HEK293 (cell line): ENCODE data around the gene TMEM98.

Experiments
- OSR2 ChIP-seq: fragments of 450-650 bp; formaldehyde crosslinking; IDR thresholded peaks from 2 replicates; pipeline ENCODE4 v1.5.1; 2016; ENCODE audit warnings: missing biosample characterization, missing genetic modification characterization
- PRDM1 ChIP-seq: fragments of 450-650 bp; formaldehyde crosslinking; IDR thresholded peaks from 2 replicates; pipeline ENCODE4; 2016; ENCODE audit warnings: missing biosample characterization, missing genetic modification characterization
- PRDM10 ChIP-seq: fragments of 450-650 bp; formaldehyde crosslinking; IDR thresholded peaks from 2 replicates; pipeline ENCODE4 v1.5.1; 2016; ENCODE audit warnings: missing biosample characterization, missing genetic modification characterization
- RBAK ChIP-seq: fragments of 450-650 bp; formaldehyde crosslinking; IDR thresholded peaks from 2 replicates; pipeline ENCODE4 v1.5.1; 2016; ENCODE audit warnings: missing biosample characterization, missing genetic modification characterization
- TCF7L2 ChIP-seq: IDR thresholded peaks from 2 replicates; pipeline ENCODE4 v1.6.1; 2011; ENCODE audit warnings: low read depth, mild to moderate bottlenecking, inconsistent platforms, low read length, moderate library complexity, borderline replicate concordance
- ZBTB20 ChIP-seq: fragments of 450-650 bp; formaldehyde crosslinking; IDR thresholded peaks from 2 replicates; pipeline ENCODE4 v1.5.1; 2016; ENCODE audit warnings: missing biosample characterization, missing genetic modification characterization
- ZBTB6 ChIP-seq: fragments of 450-650 bp; formaldehyde crosslinking; IDR thresholded peaks from 2 replicates; pipeline ENCODE4 v1.5.1; 2017; ENCODE audit warnings: missing biosample characterization, missing genetic modification characterization
- ZBTB8A ChIP-seq: fragments of 450-650 bp; formaldehyde crosslinking; IDR thresholded peaks from 2 replicates; pipeline ENCODE4 v1.5.1; 2016; ENCODE audit warnings: missing biosample characterization, missing genetic modification characterization
- ZFP41 ChIP-seq: fragments of 450-650 bp; formaldehyde crosslinking; IDR thresholded peaks from 2 replicates; pipeline ENCODE4 v1.5.1; 2016; ENCODE audit warnings: missing biosample characterization, missing genetic modification characterization, borderline replicate concordance
- ZIC2 ChIP-seq: fragments of 450-650 bp; formaldehyde crosslinking; IDR thresholded peaks from 2 replicates; pipeline ENCODE4 v1.5.1; 2016; ENCODE audit warnings: missing biosample characterization, missing genetic modification characterization
- ZNF169 ChIP-seq: fragments of 450-650 bp; formaldehyde crosslinking; IDR thresholded peaks from 2 replicates; pipeline ENCODE4 v1.5.1; 2016; ENCODE audit warnings: missing biosample characterization, missing genetic modification characterization
- ZNF174 ChIP-seq: fragments of 450-650 bp; formaldehyde crosslinking; IDR thresholded peaks from 2 replicates; pipeline ENCODE4 v1.5.0; 2017; ENCODE audit warnings: missing biosample characterization, mild to moderate bottlenecking, missing genetic modification characterization
- ZNF274 ChIP-seq, 2 experiments: fragments of 200-500 bp in 1 of 2; fragments of 450-650 bp in 1 of 2; sonication (Bioruptor generic) in 1 of 2; formaldehyde crosslinking in 1 of 2; IDR thresholded peaks; 2 replicates each; pipeline versions ENCODE4 v1.5.1 to v1.6.1; 2014 to 2016; ENCODE audit warnings: borderline replicate concordance in 1 of 2, inconsistent platforms in 1 of 2, low read length in 1 of 2, missing biosample characterization in 1 of 2, missing genetic modification characterization in 1 of 2
- ZNF324 ChIP-seq: fragments of 450-650 bp; formaldehyde crosslinking; IDR thresholded peaks from 2 replicates; pipeline ENCODE4 v1.5.1; 2016; ENCODE audit warnings: missing biosample characterization, missing genetic modification characterization
- ZNF341 ChIP-seq: fragments of 450-650 bp; formaldehyde crosslinking; IDR thresholded peaks from 2 replicates; pipeline ENCODE4; 2016; ENCODE audit warnings: low read depth, missing biosample characterization, missing genetic modification characterization
- ZNF423 ChIP-seq: fragments of 450-650 bp; formaldehyde crosslinking; IDR thresholded peaks from 2 replicates; pipeline ENCODE4 v1.5.1; 2016; ENCODE audit warnings: missing biosample characterization, missing genetic modification characterization
- ZNF473 ChIP-seq: fragments of 450-650 bp; formaldehyde crosslinking; IDR thresholded peaks from 2 replicates; pipeline ENCODE4 v1.5.1; 2017; ENCODE audit warnings: missing biosample characterization, missing genetic modification characterization
- ZNF518A ChIP-seq: fragments of 450-650 bp; formaldehyde crosslinking; conservative IDR thresholded peaks from 2 replicates; pipeline ENCODE4 v1.5.1; 2016; ENCODE audit warnings: low read depth, missing biosample characterization, missing genetic modification characterization
- ZNF549 ChIP-seq: fragments of 450-650 bp; IDR thresholded peaks from 2 replicates; pipeline ENCODE4 v1.5.1; 2018; ENCODE audit warnings: missing biosample characterization, missing genetic modification characterization, mild to moderate bottlenecking, inconsistent platforms, moderate library complexity
- ZNF600 ChIP-seq: fragments of 450-650 bp; formaldehyde crosslinking; IDR thresholded peaks from 2 replicates; pipeline ENCODE4 v1.5.1; 2016; ENCODE audit warnings: missing biosample characterization, missing genetic modification characterization
- ZNF624 ChIP-seq: fragments of 450-650 bp; formaldehyde crosslinking; IDR thresholded peaks from 2 replicates; pipeline ENCODE4 v1.5.1; 2017; ENCODE audit warnings: missing biosample characterization, missing genetic modification characterization
- ZNF645 ChIP-seq: fragments of 450-650 bp; formaldehyde crosslinking; IDR thresholded peaks from 2 replicates; pipeline ENCODE4; 2016; ENCODE audit warnings: missing biosample characterization, missing genetic modification characterization
- ZNF670 ChIP-seq: fragments of 450-650 bp; formaldehyde crosslinking; IDR thresholded peaks from 2 replicates; pipeline ENCODE4 v1.5.1; 2016; ENCODE audit warnings: missing biosample characterization, missing genetic modification characterization, low read depth
- ZNF707 ChIP-seq: fragments of 450-650 bp; formaldehyde crosslinking; IDR thresholded peaks from 2 replicates; pipeline ENCODE4 v1.5.1; 2016; ENCODE audit warnings: missing biosample characterization, missing genetic modification characterization
- TF ChIP-seq, protein P1 (sequence below): IDR thresholded peaks from 2 replicates; pipeline ENCODE4 v1.6.1; 2011; ENCODE audit warnings: mild to moderate bottlenecking, low read depth, low read length, borderline replicate concordance
- TF ChIP-seq, protein P2 (sequence below): fragments of 450-650 bp; formaldehyde crosslinking; IDR thresholded peaks from 2 replicates; pipeline ENCODE4 v1.5.1; 2016; ENCODE audit warnings: missing biosample characterization, missing genetic modification characterization

Gene TMEM98

DNA sequence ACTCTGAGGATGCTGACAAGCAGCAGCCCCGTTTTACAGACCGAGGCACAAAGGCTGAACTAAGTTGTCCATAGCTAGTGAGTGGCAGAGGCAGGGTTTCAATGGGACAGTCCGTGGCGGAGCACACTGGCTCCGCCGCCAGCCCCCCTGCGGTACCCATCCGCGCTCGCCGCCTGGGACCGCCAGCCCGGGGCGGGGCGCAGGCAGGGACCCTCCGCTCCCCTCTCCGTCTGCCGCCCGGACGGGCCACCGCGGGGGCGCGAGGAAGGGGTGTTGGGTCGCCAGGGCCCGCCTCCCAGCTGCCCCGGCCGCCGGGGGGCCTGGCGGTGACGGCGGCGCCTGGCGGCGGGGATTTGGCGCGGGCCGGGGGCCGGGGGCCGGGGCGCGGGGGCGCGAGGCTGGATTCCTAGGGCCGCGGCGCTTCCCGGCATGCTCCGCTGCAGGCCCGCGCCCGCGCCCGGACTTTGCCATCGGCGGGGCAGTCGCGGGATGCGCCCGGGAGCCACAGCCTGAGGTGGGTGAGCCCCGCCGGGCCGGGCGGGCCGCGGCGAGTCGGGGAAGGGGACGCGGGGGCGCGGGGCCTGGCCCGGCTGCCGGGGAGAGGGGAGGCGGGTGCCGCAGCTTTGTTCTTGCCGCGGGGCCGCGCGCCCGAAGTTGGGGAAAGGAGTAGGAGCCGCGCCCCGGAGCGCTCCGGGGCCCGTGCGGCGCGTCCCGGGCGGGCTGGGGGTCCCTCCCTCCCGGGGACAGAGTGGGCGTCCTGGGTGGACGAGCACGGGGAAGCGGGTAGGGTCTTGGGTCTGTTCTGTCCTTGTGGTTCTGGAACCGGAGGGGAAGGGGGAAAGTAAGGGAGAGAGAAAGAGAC lies at the start of gene TMEM98 (continued):
- TF ChIP-seq ZNF518A = no peak
- no peak for TF ChIP-seq ZNF549
- TF ChIP-seq ZBTB8A = peak; percentile 59
- TF ChIP-seq RBAK (tag by site-specific recombination) = no peak
- TF ChIP-seq ZBTB20 (tag by site-specific recombination) = peak; percentile 81
- TF ChIP-seq, protein P1, sequence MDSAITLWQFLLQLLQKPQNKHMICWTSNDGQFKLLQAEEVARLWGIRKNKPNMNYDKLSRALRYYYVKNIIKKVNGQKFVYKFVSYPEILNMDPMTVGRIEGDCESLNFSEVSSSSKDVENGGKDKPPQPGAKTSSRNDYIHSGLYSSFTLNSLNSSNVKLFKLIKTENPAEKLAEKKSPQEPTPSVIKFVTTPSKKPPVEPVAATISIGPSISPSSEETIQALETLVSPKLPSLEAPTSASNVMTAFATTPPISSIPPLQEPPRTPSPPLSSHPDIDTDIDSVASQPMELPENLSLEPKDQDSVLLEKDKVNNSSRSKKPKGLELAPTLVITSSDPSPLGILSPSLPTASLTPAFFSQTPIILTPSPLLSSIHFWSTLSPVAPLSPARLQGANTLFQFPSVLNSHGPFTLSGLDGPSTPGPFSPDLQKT = no peak
- TF ChIP-seq ZNF624 (tag by site-specific recombination) = no peak
- TF ChIP-seq TCF7L2 = no peak; the same call in 1 of the 2 replicates
- TF ChIP-seq ZNF645 (tag by site-specific recombination) = no peak
- TF ChIP-seq ZNF274 (IDR thresholded peaks at IDR 0.05; ENCODE audit: low read length) = no peak
- TF ChIP-seq ZNF274 (tag by site-specific recombination; IDR thresholded peaks at IDR 0.05; ENCODE audit: borderline replicate concordance) = no peak
- TF ChIP-seq ZNF600 (tag by site-specific recombination) = peak; percentile 36
- TF ChIP-seq PRDM1 (tag by site-specific recombination) = peak; percentile 97; the same call in 1 of the 2 replicates
- peak; percentile 88 for TF ChIP-seq PRDM10 (tag by site-specific recombination)
- peak; percentile 14; the same call in 1 of the 2 replicates for TF ChIP-seq ZIC2 (tag by site-specific recombination)
- TF ChIP-seq ZNF169 (tag by site-specific recombination) = no peak
- TF ChIP-seq ZNF473 = no peak
- TF ChIP-seq, protein P2, sequence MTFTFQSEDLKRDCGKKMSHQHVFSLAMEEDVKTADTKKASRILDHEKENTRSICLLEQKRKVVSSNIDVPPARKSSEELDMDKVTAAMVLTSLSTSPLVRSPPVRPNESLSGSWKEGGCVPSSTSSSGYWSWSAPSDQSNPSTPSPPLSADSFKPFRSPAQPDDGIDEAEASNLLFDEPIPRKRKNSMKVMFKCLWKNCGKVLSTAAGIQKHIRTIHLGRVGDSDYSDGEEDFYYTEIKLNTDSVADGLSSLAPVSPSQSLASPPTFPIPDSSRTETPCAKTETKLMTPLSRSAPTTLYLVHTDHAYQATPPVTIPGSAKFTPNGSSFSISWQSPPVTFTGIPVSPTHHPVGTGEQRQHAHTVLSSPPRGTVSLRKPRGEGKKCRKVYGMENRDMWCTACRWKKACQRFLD (tag by site-specific recombination) = no peak
- TF ChIP-seq ZNF174 = no peak
- no peak for TF ChIP-seq ZNF670 (tag by site-specific recombination)
- TF ChIP-seq ZNF707 (tag by site-specific recombination) = no peak
- no peak for TF ChIP-seq ZFP41 (tag by site-specific recombination)
- TF ChIP-seq ZBTB6 = no peak
- TF ChIP-seq ZNF341 (tag by site-specific recombination) = no peak
- TF ChIP-seq ZNF423 = peak; percentile 35; the same call in 1 of the 2 replicates
- no peak for TF ChIP-seq OSR2 (tag by site-specific recombination)
- TF ChIP-seq ZNF324 (tag by site-specific recombination) = no peak
